Loucy (cell line): ENCODE measurements around the gene ITGB4.

ENCODE experiments used
- H2AFZ ChIP-seq: fragments of 200-600 bp; sonication (generic); 2 replicates; pipeline ENCODE4 v1.6.0; 2016; ENCODE audit warnings: antibody characterized with exemption, mild to moderate bottlenecking, low read length, moderate library complexity
- H3F3A ChIP-seq: fragments of 200-600 bp; 2 replicates; pipeline ENCODE4 v1.6.0; 2016; ENCODE audit warnings: antibody characterized with exemption, low read depth, mild to moderate bottlenecking
- H3K27me3 ChIP-seq: fragments of 200-600 bp; sonication (generic); 2 replicates; pipeline ENCODE4 v1.6.1; 2014; ENCODE audit warnings: low read length, mild to moderate bottlenecking; ENCODE audit not compliant: insufficient read depth, poor library complexity, severe bottlenecking
- H3K36me3 ChIP-seq: fragments of 200-600 bp; sonication (generic); 2 replicates; pipeline ENCODE4 v1.6.1; 2016; ENCODE audit warnings: low read length; ENCODE audit not compliant: insufficient read depth
- H3K4me1 ChIP-seq: fragments of 200-600 bp; sonication (generic); 2 replicates; pipeline ENCODE4 v1.5.1; 2014; ENCODE audit warnings: low read length, mild to moderate bottlenecking; ENCODE audit not compliant: insufficient read depth, poor library complexity, severe bottlenecking
- H3K4me2 ChIP-seq: fragments of 200-600 bp; sonication (generic); 2 replicates; pipeline ENCODE4 v1.6.0; 2014; ENCODE audit warnings: antibody characterized with exemption, low read length, low read depth, mild to moderate bottlenecking; ENCODE audit not compliant: poor library complexity, severe bottlenecking
- H3K4me3 ChIP-seq: fragments of 200-600 bp; sonication (generic); 2 replicates; pipeline ENCODE4 v1.5.1; 2014; ENCODE audit warnings: low read length, mild to moderate bottlenecking, mixed read lengths; ENCODE audit not compliant: poor library complexity, severe bottlenecking
- H3K79me2 ChIP-seq: fragments of 200-600 bp; sonication (generic); 2 replicates; pipeline ENCODE4 v1.6.1; 2014; ENCODE audit warnings: low read length; ENCODE audit not compliant: insufficient read depth
- H3K9ac ChIP-seq: fragments of 200-600 bp; sonication (generic); 2 replicates; pipeline ENCODE4 v1.6.0; 2014; ENCODE audit warnings: mild to moderate bottlenecking, low read depth, low read length, moderate library complexity; ENCODE audit not compliant: poor library complexity, severe bottlenecking
- H3K9me2 ChIP-seq: fragments of 200-600 bp; sonication (generic); replicated peaks from 2 replicates; pipeline ENCODE4 v1.6.1; 2016; ENCODE audit warnings: low read depth, low read length, mixed read lengths
- H3K9me3 ChIP-seq: fragments of 200-600 bp; sonication (generic); 2 replicates; pipeline ENCODE4 v1.6.1; 2014; ENCODE audit warnings: mild to moderate bottlenecking, antibody characterized with exemption, low read length, low read depth; ENCODE audit not compliant: insufficient read depth
- H4K20me1 ChIP-seq: fragments of 200-600 bp; sonication (generic); 2 replicates; pipeline ENCODE4 v1.6.0; 2014; ENCODE audit warnings: antibody characterized with exemption, low read length, mild to moderate bottlenecking; ENCODE audit not compliant: insufficient read depth, poor library complexity, severe bottlenecking
- EZH2phosphoT487 ChIP-seq: fragments of 200-600 bp; IDR thresholded peaks from 2 replicates; pipeline ENCODE4 v1.6.1; 2018; ENCODE audit warnings: antibody characterized with exemption, mild to moderate bottlenecking, moderate library complexity, borderline replicate concordance
- TF ChIP-seq, protein P1 (sequence below): fragments of 200-600 bp; sonication (generic); conservative IDR thresholded peaks from 2 replicates; pipeline ENCODE4 v1.5.1; 2014; ENCODE audit warnings: mild to moderate bottlenecking, antibody characterized with exemption, low read length

ITGB4 gene

DNA sequence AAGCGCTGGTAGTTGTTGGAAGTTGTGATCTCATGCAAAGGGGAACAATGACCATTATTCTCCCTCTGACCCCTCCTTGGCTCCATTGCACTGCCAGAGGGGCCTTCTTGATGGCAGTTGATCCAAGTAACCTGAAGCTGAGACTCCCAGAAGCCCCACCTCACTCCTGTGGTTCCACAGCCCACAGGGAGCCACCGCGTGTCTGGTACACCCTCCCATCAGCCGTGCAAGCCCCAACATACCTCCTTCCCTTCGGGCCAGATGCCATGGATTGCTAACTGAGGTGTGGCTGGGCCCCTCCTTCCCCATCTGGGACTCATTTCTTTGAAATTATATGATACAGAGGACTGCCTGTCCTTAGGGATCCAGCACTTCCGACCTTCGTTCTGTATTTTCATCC is 36.3 kb upstream of the ITGB4 start:
- no peak for TF ChIP-seq EZH2phosphoT487
- TF ChIP-seq, protein P1, sequence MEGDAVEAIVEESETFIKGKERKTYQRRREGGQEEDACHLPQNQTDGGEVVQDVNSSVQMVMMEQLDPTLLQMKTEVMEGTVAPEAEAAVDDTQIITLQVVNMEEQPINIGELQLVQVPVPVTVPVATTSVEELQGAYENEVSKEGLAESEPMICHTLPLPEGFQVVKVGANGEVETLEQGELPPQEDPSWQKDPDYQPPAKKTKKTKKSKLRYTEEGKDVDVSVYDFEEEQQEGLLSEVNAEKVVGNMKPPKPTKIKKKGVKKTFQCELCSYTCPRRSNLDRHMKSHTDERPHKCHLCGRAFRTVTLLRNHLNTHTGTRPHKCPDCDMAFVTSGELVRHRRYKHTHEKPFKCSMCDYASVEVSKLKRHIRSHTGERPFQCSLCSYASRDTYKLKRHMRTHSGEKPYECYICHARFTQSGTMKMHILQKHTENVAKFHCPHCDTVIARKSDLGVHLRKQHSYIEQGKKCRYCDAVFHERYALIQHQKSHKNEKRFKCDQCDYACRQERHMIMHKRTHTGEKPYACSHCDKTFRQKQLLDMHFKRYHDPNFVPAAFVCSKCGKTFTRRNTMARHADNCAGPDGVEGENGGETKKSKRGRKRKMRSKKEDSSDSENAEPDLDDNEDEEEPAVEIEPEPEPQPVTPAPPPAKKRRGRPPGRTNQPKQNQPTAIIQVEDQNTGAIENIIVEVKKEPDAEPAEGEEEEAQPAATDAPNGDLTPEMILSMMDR, result no peak
- no peaks in the 10 kb centered on the region for H3F3A ChIP-seq
- no peak overlapping the region for H2AFZ ChIP-seq
- peaks cover 25% of the 10 kb centered on the region for H3K4me1 ChIP-seq
- H3K9me3 ChIP-seq, result no peaks in the 10 kb centered on the region
- H3K36me3 ChIP-seq, result no peaks in the 10 kb centered on the region; the same call in 1 of the 2 replicates
- no peak overlapping the region for H3K4me3 ChIP-seq
- no peaks in the 10 kb centered on the region for H3K27me3 ChIP-seq
- H3K9me2 ChIP-seq, result no peaks in the 10 kb centered on the region
- H3K9ac ChIP-seq, result no peak overlapping the region
- no peak overlapping the region for H3K4me2 ChIP-seq
- peaks cover 7% of the 10 kb centered on the region for H4K20me1 ChIP-seq
- peaks cover 72% of the 10 kb centered on the region for H3K79me2 ChIP-seq

DNA sequence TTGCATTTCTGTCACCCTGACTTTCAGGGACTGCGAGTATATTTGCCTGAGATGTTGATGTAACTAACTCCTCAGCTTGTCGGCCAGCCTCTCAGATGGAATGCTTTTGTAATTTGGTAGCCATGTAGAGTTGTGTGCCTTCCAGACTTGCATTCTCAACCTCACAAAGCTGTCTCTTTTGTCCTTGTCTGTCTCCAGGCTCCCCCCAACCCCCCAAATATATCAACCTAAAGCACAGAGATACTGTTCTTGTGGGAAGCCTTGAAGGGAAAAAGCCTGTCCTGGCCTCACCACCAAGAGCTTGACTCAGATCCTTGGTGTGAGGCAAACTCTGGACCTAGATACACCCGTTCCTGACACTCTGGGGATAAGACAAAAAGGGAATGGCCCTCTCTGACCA is 35.8 kb upstream of the ITGB4 start:
- Histone ChIP-seq H3K4me3 (no peak overlapping the region), H3K4me1 (peaks cover 31% of the 10 kb centered on the region), H3K9me2 (no peaks in the 10 kb centered on the region), H3K4me2 (no peak overlapping the region), H3K27me3 (no peaks in the 10 kb centered on the region), H3K36me3 (no peaks in the 10 kb centered on the region; the same call in 1 of the 2 replicates), H3K79me2 (peaks cover 71% of the 10 kb centered on the region), H4K20me1 (peaks cover 7% of the 10 kb centered on the region), H3K9me3 (no peaks in the 10 kb centered on the region), H2AFZ (no peak overlapping the region), H3K9ac (no peak overlapping the region), H3F3A (no peaks in the 10 kb centered on the region)
- TF ChIP-seq, protein P1, result no peak
- TF ChIP-seq EZH2phosphoT487, result no peak

DNA sequence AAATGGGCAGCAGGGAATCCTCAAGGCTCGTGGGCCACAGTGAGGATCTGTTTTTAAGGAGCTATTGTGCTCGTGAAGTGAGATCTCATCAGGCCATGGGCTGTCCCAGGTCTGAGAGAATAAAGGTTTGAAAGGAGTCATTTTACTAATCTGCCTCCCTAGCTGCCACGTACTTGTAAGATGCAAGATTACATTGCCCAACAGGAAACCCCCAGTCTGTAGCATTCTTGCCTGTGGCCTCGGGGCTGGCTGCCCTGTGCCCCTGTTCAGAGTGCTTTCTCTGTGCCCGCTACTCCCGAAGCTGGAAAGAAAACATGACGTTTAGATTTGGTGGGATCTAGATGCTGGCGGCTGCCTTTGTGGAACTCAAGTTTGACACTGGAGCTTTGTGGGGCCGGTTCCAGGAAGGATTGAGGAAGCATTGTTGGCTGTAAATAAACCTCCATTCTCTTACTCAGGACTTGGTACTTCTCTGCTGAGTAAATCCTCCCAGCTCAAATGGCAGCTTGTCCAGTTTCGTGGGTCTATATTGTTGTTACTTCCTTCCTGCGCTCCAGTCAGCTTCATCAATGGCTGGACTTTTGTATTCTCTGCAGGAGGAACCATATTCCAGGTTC is 32.9 kb upstream of the ITGB4 start:
- peaks cover 14% of the 10 kb centered on the region; the same call in 1 of the 2 replicates for H3K36me3 ChIP-seq
- H3K4me3 ChIP-seq, result no peak overlapping the region
- peak overlapping the region; percentile 64 for H3K4me2 ChIP-seq
- H3K4me1 ChIP-seq, result peaks cover 52% of the 10 kb centered on the region
- H2AFZ ChIP-seq, result no peak overlapping the region
- no peaks in the 10 kb centered on the region for H3K9me2 ChIP-seq
- no peaks in the 10 kb centered on the region for H3K27me3 ChIP-seq
- peaks cover 6% of the 10 kb centered on the region for H3F3A ChIP-seq
- peaks cover 7% of the 10 kb centered on the region for H4K20me1 ChIP-seq
- TF ChIP-seq, protein P1, result no peak
- no peak for TF ChIP-seq EZH2phosphoT487
- H3K9me3 ChIP-seq, result no peaks in the 10 kb centered on the region
- H3K9ac ChIP-seq, result peak overlapping the region; percentile 43
- H3K79me2 ChIP-seq, result peaks cover 82% of the 10 kb centered on the region
